ENCODE data around the gene PHOX2B. TPM values are rescaled to one million over a fixed set of nuclear protein-coding genes. Genes with fewer than 3 reads are reported as not detected.

The PHOX2B gene
- total and polyA plus RNA-seq, 2 of the 8 experiments (the other 6 are each of a cell fraction or from before 2014, with no cell fraction given), result not detected

GRCh38 chr4:41719417-41719816, 29.1 kb downstream of the PHOX2B start:
- CTCF ChIA-PET (ENCODE audit: partially characterized antibody), result interaction anchor here (0.8 to 1.6 kb wide), 4 partner anchors 26 to 168 kb away, joined by 3 read pairs; no protein-coding TSS in a partner anchor
- H3K9me3 ChIP-seq (ENCODE audit: insufficient read depth in 2 of 2, low read depth in 1 of 2, low read length in 1 of 2), result no peaks in the 10 kb centered on the region
- H2AK5ac ChIP-seq (ENCODE audit: low read depth, low read length), result no peak overlapping the region
- FAIRE-seq (no peak), DNase-seq (ENCODE audit: low read depth in 1 of 2, low spot score in 2 of 2) (no peak)
- no peaks in the 10 kb centered on the region for H3K4me1 ChIP-seq (replicated peaks in 1 of 4; ENCODE audit: control insufficient read depth in 3 of 4, insufficient read depth in 4 of 4, low read length in 3 of 4)
- WGBS, 2 experiments (ENCODE audit: extremely low coverage in 1 of 2, insufficient coverage in 1 of 2, insufficient read length in 1 of 2, insufficient replicate concordance in 2 of 2, low coverage in 1 of 2, low lambda C conversion rate in 2 of 2, missing lambda C conversion rate in 1 of 2), result 84% methylated on average over 2 of the region's 2 CpGs; no CpG with 5 or more reads in 1 of the 2 experiments
- H3K14ac ChIP-seq (ENCODE audit: insufficient read length), result no peak overlapping the region
- POLR2A ChIA-PET (ENCODE audit: partially characterized antibody), result no interaction called here
- no peak for TF ChIP-seq EZH2 (IDR thresholded peaks at IDR 0.05; ENCODE audit: low read depth, low read length, severe bottlenecking)
- TF ChIP-seq TAF1 (IDR thresholded peaks at IDR 0.05; ENCODE audit: low read depth, low read length), result no peak
- no peak for TF ChIP-seq EGR1 (IDR thresholded peaks at IDR 0.05; ENCODE audit: borderline replicate concordance, low read depth, low read length)
- no peak for TF ChIP-seq POLR2AphosphoS5 (IDR thresholded peaks at IDR 0.05; ENCODE audit: low read depth, low read length)
- no peak for TF ChIP-seq SP1 (IDR thresholded peaks at IDR 0.05; ENCODE audit: low read depth, low read length)
- no peak for TF ChIP-seq CHD2 (IDR thresholded peaks at IDR 0.05; ENCODE audit: low read length)
- no peak for TF ChIP-seq JUN (IDR thresholded peaks at IDR 0.05; ENCODE audit: low read depth, low read length)
- TF ChIP-seq TEAD4 (IDR thresholded peaks at IDR 0.05; ENCODE audit: low read depth, low read length), result no peak
- H2BK120ac ChIP-seq (replicated peaks; ENCODE audit: low read depth, low read length), result no peak overlapping the region
- no peaks in the 10 kb centered on the region for H3K79me1 ChIP-seq (ENCODE audit: low read depth, low read length)
- H3K23me2 ChIP-seq (ENCODE audit: low read depth, low read length), result no peaks in the 10 kb centered on the region
- no peak overlapping the region for H2BK5ac ChIP-seq (ENCODE audit: low read depth, low read length)
- no peak overlapping the region for H4K8ac ChIP-seq (ENCODE audit: extremely low read depth, insufficient read depth, low read length)
- no peak overlapping the region for H3K18ac ChIP-seq (ENCODE audit: extremely low read depth, low read length)
- no peaks in the 10 kb centered on the region for H4K20me1 ChIP-seq (replicated peaks in 1 of 2; ENCODE audit: control insufficient read depth in 1 of 2, insufficient read depth in 2 of 2, low read length in 2 of 2)
- no peaks in the 10 kb centered on the region for H3K36me3 ChIP-seq (ENCODE audit: control insufficient read depth in 2 of 4, insufficient read depth in 4 of 4, low read length in 3 of 4)
- H2BK15ac ChIP-seq (ENCODE audit: low read length), result no peak overlapping the region
- H3K4me3 ChIP-seq (ENCODE audit: extremely low read depth in 1 of 4, insufficient read depth in 2 of 4, low read depth in 3 of 4, low read length in 4 of 4), result no peak overlapping the region
- no peak overlapping the region for H3K56ac ChIP-seq (replicated peaks; ENCODE audit: insufficient read length, low read depth, low read length)
- H3K27me3 ChIP-seq (replicated peaks in 1 of 4; ENCODE audit: control insufficient read depth in 3 of 4, extremely low read depth in 1 of 4, insufficient read depth in 3 of 4, low read length in 3 of 4), result peaks cover 0 to 4% (median 2%) of the 10 kb centered on the region in 4 experiments; a peak in 2 of 7 replicates
- no peak overlapping the region for H3K27ac ChIP-seq (ENCODE audit: low read depth, low read length)
- no peak overlapping the region for H3K9ac ChIP-seq (replicated peaks in 1 of 4; ENCODE audit: extremely low read depth in 1 of 4, low read depth in 3 of 4, low read length in 3 of 4)
- H4K5ac ChIP-seq (ENCODE audit: insufficient read length, low read depth, low read length), result no peak overlapping the region
- no peak overlapping the region for H3K23ac ChIP-seq (ENCODE audit: insufficient read length)
- no peak overlapping the region for H2BK12ac ChIP-seq (ENCODE audit: low read depth, low read length)
- H3K4ac ChIP-seq (replicated peaks; ENCODE audit: insufficient read length, low read depth, low read length), result no peak overlapping the region
- H3K79me2 ChIP-seq (ENCODE audit: control insufficient read depth in 1 of 2, insufficient read depth in 2 of 2, low read length in 2 of 2), result no peaks in the 10 kb centered on the region
- H4K91ac ChIP-seq (replicated peaks; ENCODE audit: insufficient read length, low read length), result no peak overlapping the region
- H2BK20ac ChIP-seq (ENCODE audit: low read length), result no peak overlapping the region
- H3K4me2 ChIP-seq (ENCODE audit: insufficient read depth in 1 of 2, low read depth in 2 of 2, low read length in 2 of 2), result no peak overlapping the region
- no peak overlapping the region for H2AFZ ChIP-seq (ENCODE audit: low read length)
